IMR-90 (cell line): ENCODE results near the gene BRF1. TPM values are rescaled to one million over a fixed set of nuclear protein-coding genes. Genes with fewer than 3 reads are reported as not detected.
A peak's percentile ranks its signal among the peaks of the same experiment; 100 is the strongest.

Experiments
- ATAC-seq: fragments of 200-7000 bp; cut with Tn5 transposase; 2 replicates; pipeline ENCODE4 v1.9.1; 2020; ENCODE audit warnings: low read depth, mild to moderate bottlenecking, moderate library complexity
- BruUV-seq: library from RNA; stranded (reverse); fragments of 400-500 nt; replicated peaks from 2 replicates; lab custom pipeline; 2021; lab: Mats Ljungman, UMichigan
- CTCF ChIA-PET: fragments of 300-600 bp; formaldehyde crosslinking; extraction: SDS; loops from one replicate; lab custom pipeline; 2021; ENCODE audit warnings: antibody characterized with exemption; lab: Yijun Ruan, JAX
- POLR2A ChIA-PET: fragments of 300-600 bp; sonication (Branson Sonifier 250); formaldehyde crosslinking; loops from one replicate; lab custom pipeline; 2022; ENCODE audit warnings: antibody characterized with exemption; ENCODE audit not compliant: unreplicated experiment; lab: Charles Lee
- DNase-seq: peaks from one replicate; pipeline ENCODE4 v3.0.0; 2013
- H2AFZ ChIP-seq: replicated peaks from 2 replicates; pipeline ENCODE3; 2013; ENCODE audit warnings: low read length, mild to moderate bottlenecking; ENCODE audit not compliant: poor library complexity
- H2AK5ac ChIP-seq: 2 replicates; pipeline ENCODE4 v1.6.1; 2013; ENCODE audit warnings: low read depth, low read length, inconsistent platforms
- H2AK9ac ChIP-seq: replicated peaks from 2 replicates; pipeline ENCODE3; 2013; ENCODE audit warnings: mild to moderate bottlenecking, low read depth, low read length, moderate library complexity; ENCODE audit not compliant: poor library complexity
- H2BK120ac ChIP-seq: 2 replicates; pipeline ENCODE4 v1.6.1; 2013; ENCODE audit warnings: low read depth, low read length, inconsistent platforms
- H2BK15ac ChIP-seq: 3 replicates; pipeline ENCODE4 v1.6.1; 2013; ENCODE audit warnings: low read depth, low read length, inconsistent platforms
- H2BK20ac ChIP-seq: 2 replicates; pipeline ENCODE4 v1.6.1; 2013; ENCODE audit warnings: low read depth, mild to moderate bottlenecking, inconsistent platforms, low read length, moderate library complexity
- H2BK5ac ChIP-seq: 2 replicates; pipeline ENCODE4 v1.6.1; 2013; ENCODE audit warnings: mild to moderate bottlenecking, low read depth, low read length, inconsistent platforms; ENCODE audit not compliant: poor library complexity, severe bottlenecking
- H3K14ac ChIP-seq: replicated peaks from 2 replicates; pipeline ENCODE4 v1.6.1; 2013; ENCODE audit warnings: low read depth, low read length, inconsistent platforms
- H3K18ac ChIP-seq: 2 replicates; pipeline ENCODE4 v1.6.1; 2013; ENCODE audit warnings: low read depth, low read length, control low read depth
- H3K23ac ChIP-seq: 2 replicates; pipeline ENCODE4 v1.6.1; 2013; ENCODE audit warnings: low read depth, low read length, inconsistent platforms
- H3K27ac ChIP-seq: 2 replicates; pipeline ENCODE4 v1.5.1; 2013; ENCODE audit warnings: mild to moderate bottlenecking, control low read depth, low read length; ENCODE audit not compliant: insufficient read depth
- H3K27me3 ChIP-seq: 2 replicates; pipeline ENCODE4 v1.6.1; 2013; ENCODE audit warnings: low read length; ENCODE audit not compliant: control insufficient read depth, insufficient read depth
- H3K36me3 ChIP-seq: 2 replicates; pipeline ENCODE4 v1.6.1; 2013; ENCODE audit warnings: low read length, mixed read lengths; ENCODE audit not compliant: control insufficient read depth, insufficient read depth
- H3K4ac ChIP-seq: 2 replicates; pipeline ENCODE4 v1.6.1; 2013; ENCODE audit warnings: low read depth, low read length, inconsistent platforms
- H3K4me1 ChIP-seq: 2 replicates; pipeline ENCODE4 v1.6.1; 2013; ENCODE audit warnings: low read length, mixed read lengths; ENCODE audit not compliant: control insufficient read depth, insufficient read depth
- H3K4me2 ChIP-seq: 2 replicates; pipeline ENCODE4 v1.6.1; 2013; ENCODE audit warnings: low read depth, mild to moderate bottlenecking, control low read depth, low read length, moderate library complexity
- H3K4me3 ChIP-seq: 2 replicates; pipeline ENCODE4 v1.5.1; 2013; ENCODE audit warnings: low read depth, mild to moderate bottlenecking, control low read depth, low read length, moderate library complexity; ENCODE audit not compliant: insufficient read depth
- H3K56ac ChIP-seq: 2 replicates; pipeline ENCODE4 v1.6.1; 2013; ENCODE audit warnings: low read length, inconsistent platforms; ENCODE audit not compliant: insufficient read depth; ENCODE audit errors: extremely low read depth
- H3K79me1 ChIP-seq, 2 experiments: 2 replicates each; pipeline ENCODE4 v1.6.1; 2013; ENCODE audit warnings: low read length in 2 of 2, inconsistent platforms in 1 of 2, low read depth in 1 of 2
- H3K9ac ChIP-seq: 2 replicates; pipeline ENCODE4 v1.6.1; 2013; ENCODE audit warnings: low read depth, low read length, control low read depth
- H3K9me1 ChIP-seq: 2 replicates; pipeline ENCODE4 v1.6.1; 2013; ENCODE audit warnings: low read length, inconsistent platforms; ENCODE audit not compliant: insufficient read depth
- H3K9me3 ChIP-seq: 2 replicates; pipeline ENCODE4 v1.6.1; 2013; ENCODE audit warnings: low read length; ENCODE audit not compliant: control insufficient read depth, insufficient read depth
- H4K20me1 ChIP-seq: 2 replicates; pipeline ENCODE4 v1.6.1; 2013; ENCODE audit warnings: low read length, inconsistent platforms; ENCODE audit not compliant: insufficient read depth
- H4K5ac ChIP-seq: 2 replicates; pipeline ENCODE4 v1.6.1; 2013; ENCODE audit warnings: mild to moderate bottlenecking, low read depth, low read length, control low read depth
- H4K8ac ChIP-seq, 2 experiments: 2 replicates each; pipeline ENCODE4 v1.6.1; 2013; ENCODE audit warnings: low read depth in 2 of 2, low read length in 2 of 2, control low read depth in 1 of 2, inconsistent platforms in 1 of 2
- H4K91ac ChIP-seq: 2 replicates; pipeline ENCODE4 v1.6.1; 2013; ENCODE audit warnings: low read depth, low read length, inconsistent platforms; ENCODE audit not compliant: insufficient read depth
- BHLHE40 ChIP-seq: fragments of 150-350 bp; IDR thresholded peaks from 2 replicates; pipeline ENCODE4 v1.6.1; 2016; ENCODE audit warnings: mild to moderate bottlenecking, low read depth, low read length
- CHD1 ChIP-seq: IDR thresholded peaks from 2 replicates; pipeline ENCODE4 v1.6.1; 2012; ENCODE audit warnings: low read depth, low read length, improper control_type of control experiment
- CTCF ChIP-seq: conservative IDR thresholded peaks from 2 replicates; pipeline ENCODE4 v1.5.1; 2012; ENCODE audit warnings: mild to moderate bottlenecking, low read depth, low read length, improper control_type of control experiment
- ELK1 ChIP-seq: fragments of 150-350 bp; IDR thresholded peaks from 2 replicates; pipeline ENCODE4 v1.6.1; 2016; ENCODE audit warnings: low read depth, mild to moderate bottlenecking, low read length, moderate library complexity, borderline replicate concordance
- FOS ChIP-seq: fragments of 150-350 bp; IDR thresholded peaks from 2 replicates; pipeline ENCODE4 v1.6.1; 2016; ENCODE audit warnings: low read depth, low read length
- MXI1 ChIP-seq: IDR thresholded peaks from 2 replicates; pipeline ENCODE4 v1.6.1; 2012; ENCODE audit warnings: low read depth, mild to moderate bottlenecking, low read length, moderate library complexity, borderline replicate concordance
- POLR2A ChIP-seq: IDR thresholded peaks from 2 replicates; pipeline ENCODE4 v1.6.1; 2012; ENCODE audit warnings: mild to moderate bottlenecking, low read depth, low read length
- RAD21 ChIP-seq: IDR thresholded peaks from 2 replicates; pipeline ENCODE4 v1.6.1; 2012; ENCODE audit warnings: low read length, improper control_type of control experiment
- SMC3 ChIP-seq: fragments of 150-350 bp; IDR thresholded peaks from 2 replicates; pipeline ENCODE4 v1.6.1; 2016; ENCODE audit warnings: low read depth, mild to moderate bottlenecking, antibody characterized with exemption, low read length, moderate library complexity
- USF2 ChIP-seq: fragments of 150-350 bp; IDR thresholded peaks from 2 replicates; pipeline ENCODE4 v1.6.1; 2017; ENCODE audit warnings: mild to moderate bottlenecking, antibody characterized with exemption, low read length, low read depth
- WGBS, 2 experiments: methylation state at CpG; one replicate each; pipeline versions ENCODE4 v1.1.5 to v1.1.7; 2013; ENCODE audit warnings: missing lambda C conversion rate in 2 of 2; ENCODE audit not compliant: insufficient read length in 1 of 2; ENCODE audit errors: extremely low coverage in 2 of 2; 5-methylcytosine and 5-hydroxymethylcytosine counted together
- dilution Hi-C: fragments of 300-500 bp; cut with HindIII; formaldehyde crosslinking; loops from one replicate; pipeline ENCODE4 v1.14.3; 2018; ENCODE audit warnings: low sequenced_read_pairs; ENCODE audit not compliant: unreplicated experiment
- in situ Hi-C: fragments of 300-500 bp; cut with MboI; formaldehyde crosslinking; loops from 3 replicates; pipeline ENCODE4 v1.14.3; 2019; ENCODE audit warnings: low sequenced_read_pairs, inconsistent platforms, mixed read lengths
- intact Hi-C: fragments of 100-400 bp; cut with micrococcal nuclease; formaldehyde crosslinking; loops from 2 replicates; pipeline ENCODE4 v1.10.0; 2022
- polyA plus RNA-seq, 3 experiments: library from polyadenylated mRNA; depleted of rRNA; stranded (reverse); fragments of >200 nt; gene quantifications; 2 replicates each; pipeline ENCODE4 v1.2.3, GENCODE V29; 2012; ENCODE audit warnings: low replicate concordance in 1 of 3
- total RNA-seq: library from RNA; depleted of rRNA; stranded (reverse); fragments of >200 nt; gene quantifications from 2 replicates; pipeline ENCODE4 v1.2.3, GENCODE V29; 2012

BRF1 gene
- total and polyA plus RNA-seq, 2 of the 4 experiments (the other 2 are of a cell fraction), result 12.4 to 16.7 TPM

- no TSS peak for BruUV-seq
- H3K23ac ChIP-seq, result no peak overlapping the region
Measured at GRCh38 chr14:105335735-105336476, 35.1 kb upstream of the BRF1 start.

More at GRCh38 chr14:105335735-105336476, 35.1 kb upstream of the BRF1 start:
- dilution Hi-C loops (no loop called here), intact Hi-C loops (no loop called here), in situ Hi-C loops (no loop called here)
- no peak overlapping the region for H2AK5ac ChIP-seq
- no peaks in the 10 kb centered on the region; the same call in 1 of the 2 replicates for H3K9me3 ChIP-seq
- no peak overlapping the region for H2BK15ac ChIP-seq
- H4K91ac ChIP-seq, result no peak overlapping the region
- H3K27me3 ChIP-seq, result no peaks in the 10 kb centered on the region
- 0 out of 2 replicates have a peak, but pooled peaks cover 1% of the 10 kb centered on the region for H3K4me1 ChIP-seq
- peaks cover 2% of the 10 kb centered on the region; the same call in 1 of the 2 replicates for H3K9me1 ChIP-seq
- H2BK20ac ChIP-seq, result no peak overlapping the region
- H3K9ac ChIP-seq, result no peak overlapping the region
- no peak overlapping the region for H3K27ac ChIP-seq
- no peak overlapping the region for H3K14ac ChIP-seq
- no peak overlapping the region for H3K56ac ChIP-seq
- ATAC-seq (no peak), DNase-seq (no peak)
- no peaks in the 10 kb centered on the region for H3K36me3 ChIP-seq
- no peak overlapping the region for H4K8ac ChIP-seq
- peaks cover 61% of the 10 kb centered on the region for H4K20me1 ChIP-seq
- no peak overlapping the region for H2BK5ac ChIP-seq
- ChIA-PET POLR2A (no interaction called here), CTCF (no interaction called here)
- peaks cover 11 to 71% of the 10 kb centered on the region in 2 experiments for H3K79me1 ChIP-seq
- no peak overlapping the region for H3K18ac ChIP-seq
- H3K4me2 ChIP-seq, result no peak overlapping the region
- no peak overlapping the region for H2BK120ac ChIP-seq
- peak overlapping the region; percentile 41 for H2AFZ ChIP-seq
- H3K4me3 ChIP-seq, result no peak overlapping the region
- 89% methylated on average over 9 of the region's 33 CpGs; no CpG with 5 or more reads in 1 of the 2 experiments for WGBS, 2 experiments
- no peak overlapping the region for H3K4ac ChIP-seq
- H4K5ac ChIP-seq, result no peak overlapping the region
- TF ChIP-seq SMC3 (no peak), MXI1 (no peak), POLR2A (no peak), CTCF (no peak), CHD1 (no peak), FOS (no peak), RAD21 (no peak), BHLHE40 (no peak), ELK1 (no peak), USF2 (no peak)
- H2AK9ac ChIP-seq, result no peak overlapping the region
